K562 (cell line): ENCODE measurements around the gene FRAT2. TPM values are rescaled to one million over a fixed set of nuclear protein-coding genes. Genes with fewer than 3 reads are reported as not detected.

ENCODE experiments used
- CBFA2T3 ChIP-seq: fragments of 450-650 bp; IDR thresholded peaks from 2 replicates; pipeline ENCODE4 v1.6.1; 2017
- CCNT2 ChIP-seq: IDR thresholded peaks from 2 replicates; pipeline ENCODE4 v1.6.1; 2011; ENCODE audit warnings: borderline replicate concordance, low read depth, mild to moderate bottlenecking, moderate library complexity, mixed read lengths, low read length; ENCODE audit not compliant: insufficient read length; ENCODE audit errors: extremely low read depth
- CHD2 ChIP-seq: IDR thresholded peaks from 2 replicates; pipeline ENCODE4 v1.6.1; 2011; ENCODE audit warnings: low read depth, low read length
- CXXC5 ChIP-seq: fragments of 250-450 bp; sonication (Bioruptor Pico); IDR thresholded peaks from 2 replicates; pipeline ENCODE4 v1.8.0; 2022; ENCODE audit warnings: inconsistent platforms, mild to moderate bottlenecking, moderate library complexity
- DACH1 ChIP-seq: fragments of 450-650 bp; IDR thresholded peaks from 2 replicates; pipeline ENCODE4 v1.6.1; 2018; ENCODE audit not compliant: partially characterized antibody
- EP300 ChIP-seq: IDR thresholded peaks from 2 replicates; pipeline ENCODE4 v1.6.1; 2012; ENCODE audit warnings: low read length, improper control_type of control experiment
- ETV1 ChIP-seq: fragments of 450-650 bp; conservative IDR thresholded peaks from 2 replicates; pipeline ENCODE4 v1.6.1; 2016; ENCODE audit warnings: missing genetic modification characterization, control low read depth, low read depth, missing compliant biosample characterization
- FOXJ2 ChIP-seq: fragments of 200-800 bp; sonication (Bioruptor generic); IDR thresholded peaks from 2 replicates; pipeline ENCODE4 v1.6.1; 2016; ENCODE audit warnings: missing genetic modification characterization, missing compliant biosample characterization
- JUN ChIP-seq, 2 experiments: sonication (generic) in 1 of 2; formaldehyde crosslinking in 1 of 2; IDR thresholded peaks; 2 replicates each; pipeline versions ENCODE4 v1.6.1 to v1.8.0; 2012 to 2022; ENCODE audit warnings: borderline replicate concordance in 2 of 2, mild to moderate bottlenecking in 2 of 2, improper control_type of control experiment in 1 of 2, low read depth in 1 of 2, low read length in 1 of 2, missing genetic modification reagents in 1 of 2
- MTA3 ChIP-seq: fragments of 450-650 bp; formaldehyde crosslinking; IDR thresholded peaks from 2 replicates; pipeline ENCODE4 v1.6.1; 2017; ENCODE audit warnings: mild to moderate bottlenecking, borderline replicate concordance
- PYGO2 ChIP-seq: fragments of 450-650 bp; IDR thresholded peaks from 2 replicates; pipeline ENCODE4 v1.6.1; 2016; ENCODE audit warnings: mild to moderate bottlenecking, missing genetic modification characterization, moderate library complexity, missing compliant biosample characterization
- SAP30 ChIP-seq: fragments of 200-600 bp; sonication (generic); IDR thresholded peaks from 2 replicates; pipeline ENCODE4 v1.6.1; 2012; ENCODE audit warnings: borderline replicate concordance, low read depth, mild to moderate bottlenecking, moderate library complexity, low read length, control low read depth, inconsistent platforms; ENCODE audit not compliant: insufficient read depth, poor library complexity, severe bottlenecking
- SIX5 ChIP-seq, 2 experiments: IDR thresholded peaks; 2 replicates each; pipeline ENCODE4 v1.6.1; 2011; ENCODE audit warnings: low read length in 2 of 2, borderline replicate concordance in 1 of 2, low read depth in 1 of 2, mild to moderate bottlenecking in 1 of 2, moderate library complexity in 1 of 2; ENCODE audit not compliant: insufficient read depth in 1 of 2
- SMAD1 ChIP-seq: fragments of 150-350 bp; IDR thresholded peaks from 2 replicates; pipeline ENCODE4 v1.6.1; 2014; ENCODE audit warnings: low read length, low read depth; ENCODE audit not compliant: partially characterized antibody
- SMARCA4 ChIP-seq: fragments of 450-650 bp; IDR thresholded peaks from 2 replicates; pipeline ENCODE4 v1.6.1; 2016
- SNAPC5 ChIP-seq: fragments of 250-450 bp; sonication (Bioruptor Pico); IDR thresholded peaks from 2 replicates; pipeline ENCODE4 v1.8.0; 2021; ENCODE audit warnings: moderate library complexity, mild to moderate bottlenecking, inconsistent platforms
- STAT5A ChIP-seq: IDR thresholded peaks from 2 replicates; pipeline ENCODE4 v1.6.1; 2012; ENCODE audit warnings: low read length, inconsistent platforms, borderline replicate concordance
- TBL1XR1 ChIP-seq, 2 experiments: IDR thresholded peaks; 2 replicates each; pipeline ENCODE4 v1.6.1; 2012; ENCODE audit warnings: improper control_type of control experiment in 2 of 2, low read length in 2 of 2, mild to moderate bottlenecking in 1 of 2
- ZNF239 ChIP-seq: fragments of 250-450 bp; sonication (Bioruptor Pico); IDR thresholded peaks from 2 replicates; pipeline ENCODE4 v1.4.0; 2020; ENCODE audit warnings: mild to moderate bottlenecking
- ZNF274 ChIP-seq: IDR thresholded peaks from 2 replicates; pipeline ENCODE4 v1.6.1; 2011; ENCODE audit warnings: low read depth, mild to moderate bottlenecking, low read length, moderate library complexity, borderline replicate concordance
- polyA plus RNA-seq, 8 experiments: library from polyadenylated mRNA; depleted of rRNA in 4 of 8; stranded (reverse) in 5 of 8; unstranded in 3 of 8; fragments of >200 nt; fragmentation: Nextera tagmentation in 2 of 8; fragmentation: Illumina TruSeq in 1 of 8; extraction: Ambion mirVana in 2 of 8; extraction: Trizol in 1 of 8; gene quantifications; 2 replicates each; pipeline versions ENCODE4 v1.2.1 to v1.2.3, GENCODE V29; 2011 to 2014; ENCODE audit warnings: inconsistent platforms in 1 of 8, missing spikeins in 1 of 8
- total RNA-seq, 7 experiments: library from RNA; depleted of rRNA in 6 of 7; stranded (reverse); fragments of >200 nt in 6 of 7; fragmentation: Illumina TruSeq in 2 of 7; extraction: Trizol in 2 of 7; gene quantifications; 2 replicates each; pipeline versions ENCODE4 v1.2.1 to v1.2.3, GENCODE V29; 2011 to 2021; ENCODE audit warnings: low replicate concordance in 1 of 7
- TF ChIP-seq, protein P1 (sequence below): fragments of 450-650 bp; IDR thresholded peaks from 2 replicates; pipeline ENCODE4 v1.6.1; 2014; ENCODE audit warnings: low read depth, mild to moderate bottlenecking, moderate library complexity, borderline replicate concordance
- TF ChIP-seq, protein P2 (sequence below): IDR thresholded peaks from 2 replicates; pipeline ENCODE4 v1.6.1; 2012; ENCODE audit warnings: low read depth, low read length, improper control_type of control experiment, borderline replicate concordance
- TF ChIP-seq, protein P3 (sequence below): fragments of 250-450 bp; sonication (Bioruptor Pico); IDR thresholded peaks from 2 replicates; pipeline ENCODE4 v1.5.0; 2021

FRAT2 gene
- total and polyA plus RNA-seq, 9 of the 15 experiments (the other 6 are each of a cell fraction or from before 2014, with no cell fraction given) = 4.3 to 31.7 (median 19.5) TPM

DNA sequence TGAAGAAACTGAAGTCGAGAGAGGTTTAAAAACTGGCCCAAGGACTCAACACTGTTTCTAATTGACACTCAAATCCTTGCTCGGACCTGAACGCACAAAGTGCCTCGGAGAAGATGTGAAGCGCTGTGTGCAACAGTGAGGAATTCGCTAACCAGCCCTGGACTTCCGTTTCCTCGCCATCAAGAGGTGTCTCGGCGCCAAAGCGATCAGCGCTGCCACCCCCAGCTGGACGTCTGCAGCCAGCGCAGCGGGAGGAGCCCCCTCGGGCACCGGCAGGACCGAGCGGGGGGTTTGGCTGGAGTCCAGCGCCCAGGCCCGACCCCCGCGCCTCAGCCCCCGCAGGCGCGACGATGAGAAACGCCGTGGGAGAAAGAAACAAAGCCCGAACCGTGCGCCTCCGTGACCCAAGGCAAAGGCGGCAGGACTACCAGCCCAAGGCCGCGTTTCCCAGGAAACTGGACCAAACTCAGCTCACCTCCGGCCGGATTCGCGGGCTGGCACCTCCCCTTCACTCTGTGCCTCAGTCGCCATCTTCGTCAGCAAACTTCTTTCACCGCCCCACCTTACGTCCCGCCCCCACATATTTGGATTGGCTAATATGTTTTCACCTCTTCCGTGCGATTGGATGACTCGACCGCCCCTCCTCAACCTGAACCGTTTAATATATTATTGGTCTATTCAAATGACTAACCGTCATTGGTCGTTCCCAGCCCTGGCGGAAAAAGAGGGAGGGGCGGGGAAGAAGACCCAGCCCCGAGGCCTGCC lies 42.2 kb downstream of the FRAT2 start, which contains the start of gene ARHGAP19 (continued):
- TF ChIP-seq CCNT2 (peak; percentile 62), STAT5A (no peak), SAP30 (peak; percentile 58), SIX5 (IDR thresholded peaks at IDR 0.05; ENCODE audit: borderline replicate concordance in 1 of 2, insufficient read depth in 1 of 2, low read depth in 1 of 2, low read length in 2 of 2) (peak in 1 of 2 experiments; percentile 51; a peak in 1 of 4 replicates), PYGO2 (tag) (no peak), SMARCA4 (0 out of 2 replicates have a peak, but pooled peaks have one; percentile 45), ZNF239 (CRISPR knock-in tag) (no peak), DACH1 (no peak), JUN (IDR thresholded peaks at IDR 0.05; ENCODE audit: borderline replicate concordance, low read depth, low read length) (0 out of 2 replicates have a peak, but pooled peaks have one; percentile 5), JUN (CRISPR knock-in tag; IDR thresholded peaks at IDR 0.05; ENCODE audit: borderline replicate concordance) (no peak), MTA3 (no peak), ZNF274 (no peak), CHD2 (peak; percentile 73), ETV1 (peak; percentile 45; the same call in 1 of the 2 replicates), EP300 (0 out of 2 replicates have a peak, but pooled peaks have one; percentile 16), FOXJ2 (tag) (no peak), TBL1XR1 (IDR thresholded peaks at IDR 0.05; ENCODE audit: low read length in 2 of 2) (no peak), SMAD1 (peak; percentile 24), CBFA2T3 (peak; percentile 23; the same call in 1 of the 2 replicates), SNAPC5 (CRISPR knock-in tag) (no peak), CXXC5 (peak; percentile 51)
- TF ChIP-seq, protein P1, sequence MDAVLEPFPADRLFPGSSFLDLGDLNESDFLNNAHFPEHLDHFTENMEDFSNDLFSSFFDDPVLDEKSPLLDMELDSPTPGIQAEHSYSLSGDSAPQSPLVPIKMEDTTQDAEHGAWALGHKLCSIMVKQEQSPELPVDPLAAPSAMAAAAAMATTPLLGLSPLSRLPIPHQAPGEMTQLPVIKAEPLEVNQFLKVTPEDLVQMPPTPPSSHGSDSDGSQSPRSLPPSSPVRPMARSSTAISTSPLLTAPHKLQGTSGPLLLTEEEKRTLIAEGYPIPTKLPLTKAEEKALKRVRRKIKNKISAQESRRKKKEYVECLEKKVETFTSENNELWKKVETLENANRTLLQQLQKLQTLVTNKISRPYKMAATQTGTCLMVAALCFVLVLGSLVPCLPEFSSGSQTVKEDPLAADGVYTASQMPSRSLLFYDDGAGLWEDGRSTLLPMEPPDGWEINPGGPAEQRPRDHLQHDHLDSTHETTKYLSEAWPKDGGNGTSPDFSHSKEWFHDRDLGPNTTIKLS = peak; percentile 49; the same call in 1 of the 2 replicates
- TF ChIP-seq, protein P2, sequence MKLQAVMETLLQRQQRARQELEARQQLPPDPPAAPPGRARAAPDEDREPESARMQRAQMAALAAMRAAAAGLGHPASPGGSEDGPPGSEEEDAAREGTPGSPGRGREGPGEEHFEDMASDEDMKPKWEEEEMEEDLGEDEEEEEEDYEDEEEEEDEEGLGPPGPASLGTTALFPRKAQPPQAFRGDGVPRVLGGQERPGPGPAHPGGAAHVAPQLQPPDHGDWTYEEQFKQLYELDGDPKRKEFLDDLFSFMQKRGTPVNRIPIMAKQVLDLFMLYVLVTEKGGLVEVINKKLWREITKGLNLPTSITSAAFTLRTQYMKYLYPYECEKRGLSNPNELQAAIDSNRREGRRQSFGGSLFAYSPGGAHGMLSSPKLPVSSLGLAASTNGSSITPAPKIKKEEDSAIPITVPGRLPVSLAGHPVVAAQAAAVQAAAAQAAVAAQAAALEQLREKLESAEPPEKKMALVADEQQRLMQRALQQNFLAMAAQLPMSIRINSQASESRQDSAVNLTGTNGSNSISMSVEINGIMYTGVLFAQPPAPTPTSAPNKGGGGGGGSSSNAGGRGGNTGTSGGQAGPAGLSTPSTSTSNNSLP = no peak
- TF ChIP-seq, protein P3, sequence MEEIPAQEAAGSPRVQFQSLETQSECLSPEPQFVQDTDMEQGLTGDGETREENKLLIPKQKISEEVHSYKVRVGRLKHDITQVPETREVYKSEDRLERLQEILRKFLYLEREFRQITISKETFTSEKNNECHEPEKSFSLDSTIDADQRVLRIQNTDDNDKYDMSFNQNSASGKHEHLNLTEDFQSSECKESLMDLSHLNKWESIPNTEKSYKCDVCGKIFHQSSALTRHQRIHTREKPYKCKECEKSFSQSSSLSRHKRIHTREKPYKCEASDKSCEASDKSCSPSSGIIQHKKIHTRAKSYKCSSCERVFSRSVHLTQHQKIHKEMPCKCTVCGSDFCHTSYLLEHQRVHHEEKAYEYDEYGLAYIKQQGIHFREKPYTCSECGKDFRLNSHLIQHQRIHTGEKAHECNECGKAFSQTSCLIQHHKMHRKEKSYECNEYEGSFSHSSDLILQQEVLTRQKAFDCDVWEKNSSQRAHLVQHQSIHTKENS (CRISPR knock-in tag) = no peak
